ENCODE data around the gene PTPRD.

Gene PTPRD

GRCh38 chr9:8265281-8265680 is 2347.5 kb downstream of the PTPRD start:
- no peak for DNase-seq
